Progenitor cell of endocrine pancreas (in vitro differentiated cells): ENCODE results near the gene BOC. TPM values are rescaled to one million over a fixed set of nuclear protein-coding genes. Genes with fewer than 3 reads are reported as not detected.
A peak's percentile ranks its signal among the peaks of the same experiment; 100 is the strongest.

Experiments
- DNase-seq: peaks from one replicate; pipeline ENCODE4 v3.0.0; 2021; ENCODE audit warnings: low spot score; ENCODE audit not compliant: unreplicated experiment
- H3K27ac Mint-ChIP-seq: 2 replicates; pipeline ENCODE4 v1.8.0; 2021; ENCODE audit warnings: mild to moderate bottlenecking, moderate library complexity, mixed read lengths
- H3K27me3 Mint-ChIP-seq: 2 replicates; pipeline ENCODE4 v1.8.0; 2021; ENCODE audit warnings: mixed read lengths
- H3K36me3 Mint-ChIP-seq: 2 replicates; pipeline ENCODE4 v1.8.0; 2022; ENCODE audit warnings: mixed read lengths; ENCODE audit not compliant: insufficient read depth
- H3K4me1 Mint-ChIP-seq: 2 replicates; pipeline ENCODE4 v1.8.0; 2021; ENCODE audit warnings: low read depth, mixed read lengths
- H3K4me3 Mint-ChIP-seq: 2 replicates; pipeline ENCODE4 v1.8.0; 2021; ENCODE audit warnings: low read depth, mild to moderate bottlenecking, moderate library complexity, mixed read lengths
- H3K9me3 Mint-ChIP-seq: 2 replicates; pipeline ENCODE4 v1.8.0; 2021; ENCODE audit warnings: low read depth, mixed read lengths
- CTCF ChIP-seq: fragments of 200-600 bp; sonication (generic); IDR thresholded peaks from one replicate; pipeline ENCODE4 v1.5.0; 2021; ENCODE audit warnings: antibody characterized with exemption, mild to moderate bottlenecking; ENCODE audit not compliant: unreplicated experiment
- total RNA-seq: library from RNA; stranded (reverse); gene quantifications from 2 replicates; pipeline ENCODE4 v1.2.1, GENCODE V29; 2021

The BOC gene
- total RNA-seq, 1 donor from 2014 or later: 10.8 TPM

- Mint-ChIP-seq H3K27me3 (no peaks in the 10 kb centered on the region), H3K36me3 (peaks cover 3% of the 10 kb centered on the region), H3K27ac (peak overlapping the region; percentile 5), H3K4me1 (peaks cover 10% of the 10 kb centered on the region), H3K9me3 (no peaks in the 10 kb centered on the region), H3K4me3 (no peak overlapping the region)
- no peak for TF ChIP-seq CTCF
- no peak for DNase-seq
These were observed 9.4 kb downstream of the BOC start for GRCh38 chr3:113220721-113221120.

- peaks cover 1% of the 10 kb centered on the region for H3K36me3 Mint-ChIP-seq
- TF ChIP-seq CTCF: no peak
- no peak overlapping the region for H3K27ac Mint-ChIP-seq
- no peak overlapping the region for H3K4me3 Mint-ChIP-seq
- peaks cover 10% of the 10 kb centered on the region for H3K4me1 Mint-ChIP-seq
- H3K9me3 Mint-ChIP-seq: no peaks in the 10 kb centered on the region
- H3K27me3 Mint-ChIP-seq: no peaks in the 10 kb centered on the region
- no peak for DNase-seq
These were observed 10.4 kb downstream of the BOC start for GRCh38 chr3:113221721-113222257.

GRCh38 chr3:113222451-113223086, 11.2 kb downstream of the BOC start:
- H3K27ac Mint-ChIP-seq: no peak overlapping the region
- peaks cover 1% of the 10 kb centered on the region for H3K36me3 Mint-ChIP-seq
- peaks cover 10% of the 10 kb centered on the region for H3K4me1 Mint-ChIP-seq
- DNase-seq: no peak
- no peak overlapping the region for H3K4me3 Mint-ChIP-seq
- no peaks in the 10 kb centered on the region for H3K9me3 Mint-ChIP-seq
- H3K27me3 Mint-ChIP-seq: no peaks in the 10 kb centered on the region
- TF ChIP-seq CTCF: no peak

GRCh38 chr3:113223475-113224281, 12.3 kb downstream of the BOC start:
- no peak overlapping the region for H3K27ac Mint-ChIP-seq
- H3K4me3 Mint-ChIP-seq: no peak overlapping the region
- no peaks in the 10 kb centered on the region for H3K27me3 Mint-ChIP-seq
- TF ChIP-seq CTCF: no peak
- no peaks in the 10 kb centered on the region for H3K36me3 Mint-ChIP-seq
- H3K4me1 Mint-ChIP-seq: peaks cover 12% of the 10 kb centered on the region
- H3K9me3 Mint-ChIP-seq: no peaks in the 10 kb centered on the region
- no peak for DNase-seq

GRCh38 chr3:113225286-113225685, 13.9 kb downstream of the BOC start:
- Mint-ChIP-seq H3K27me3 (no peaks in the 10 kb centered on the region), H3K4me3 (no peak overlapping the region), H3K27ac (no peak overlapping the region), H3K36me3 (no peaks in the 10 kb centered on the region), H3K9me3 (no peaks in the 10 kb centered on the region), H3K4me1 (peaks cover 12% of the 10 kb centered on the region)
- TF ChIP-seq CTCF: no peak
- DNase-seq: no peak
